Measurements from ENCODE around the gene EXOSC10.
"Not testable (repeated sequence)": the region's sequence is repeated elsewhere in the genome, so short reads cannot be mapped to it uniquely, and the experiment has no call there.

Gene EXOSC10

DNA sequence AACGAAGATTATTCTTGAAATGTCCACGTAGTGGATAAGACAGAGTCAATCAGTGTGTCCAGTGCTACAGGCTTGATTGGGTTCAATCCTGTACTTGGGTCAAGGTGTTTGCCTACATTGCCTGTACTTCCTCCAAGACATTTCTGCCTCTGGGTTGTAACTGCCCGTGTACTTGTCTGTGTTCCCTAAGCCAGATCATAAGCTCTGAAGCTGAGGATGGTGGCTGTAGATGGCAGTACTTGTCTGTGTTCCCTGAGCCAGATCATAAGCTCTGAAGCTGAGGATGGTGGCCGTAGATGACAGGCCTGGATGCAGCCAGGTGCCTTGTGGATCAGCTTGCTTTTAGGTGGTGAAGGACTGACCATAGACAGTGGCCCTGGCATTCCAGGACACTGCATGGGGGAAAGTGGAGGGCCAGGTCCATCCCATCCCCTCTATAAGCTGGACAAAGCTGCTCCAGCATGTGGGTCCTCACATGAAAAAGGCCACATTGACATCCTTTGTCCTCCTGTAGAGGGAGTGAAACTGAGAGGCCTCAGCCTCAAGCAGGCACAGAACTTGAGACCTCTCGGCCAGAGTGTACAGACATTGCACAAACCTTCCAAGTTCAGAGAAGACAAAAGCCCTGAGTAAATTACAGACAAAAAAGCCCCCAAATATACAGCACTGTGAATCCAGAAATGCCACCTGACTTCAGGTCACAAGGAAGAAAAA, 37.9 kb downstream of the EXOSC10 start:
- DNase-seq (ENCODE audit: low spot score) = no peak

DNA sequence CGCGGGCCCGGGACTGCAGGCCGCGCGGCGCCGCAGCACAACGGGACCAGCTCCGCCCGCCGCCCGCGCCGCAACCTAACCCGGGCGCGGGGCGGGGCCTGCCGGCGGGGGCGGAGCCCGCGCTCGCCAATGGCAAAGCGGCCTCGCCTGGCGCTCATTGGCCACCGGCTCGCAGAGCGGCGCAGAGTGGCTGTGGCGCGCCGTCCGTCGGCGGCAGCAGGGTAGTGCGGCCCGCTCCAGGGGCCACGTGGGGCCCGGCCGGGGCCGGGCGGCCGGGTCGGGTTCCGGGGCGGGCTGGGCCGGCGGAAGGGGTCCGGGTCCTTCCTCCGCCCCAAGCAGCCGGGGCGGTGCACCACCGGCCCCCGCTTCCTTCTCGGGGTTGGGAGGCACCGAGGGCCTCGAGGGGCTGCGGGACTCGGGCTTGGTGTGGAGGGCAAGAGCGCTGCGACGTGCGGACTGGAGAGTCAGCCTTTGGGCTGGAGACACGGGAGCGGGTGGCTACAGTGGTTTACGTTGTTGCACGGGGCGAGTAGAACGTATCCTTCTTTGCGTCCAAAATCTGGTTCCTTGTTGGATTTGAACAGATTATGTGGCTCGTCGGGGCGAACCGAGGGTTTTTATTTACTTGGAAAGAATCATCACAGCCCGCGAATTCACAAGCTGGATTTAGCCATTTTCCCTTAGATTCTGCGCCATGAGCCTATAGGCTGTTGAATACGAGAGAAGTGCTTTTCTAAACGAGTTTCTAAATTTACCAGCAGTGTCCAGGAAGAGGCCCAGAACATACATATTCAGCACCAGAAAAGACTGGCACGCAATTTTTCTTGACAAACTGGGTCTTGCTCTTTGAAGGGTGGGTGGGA, 39.5 kb downstream of the EXOSC10 start, which contains the start of gene SRM:
Gene SRM (minus strand): TSS at position 51 of the 863 bp plus-strand sequence. CDS start 75 bp downstream, outside the sequence.
- DNase-seq (ENCODE audit: low spot score) = peak; percentile 98

DNA sequence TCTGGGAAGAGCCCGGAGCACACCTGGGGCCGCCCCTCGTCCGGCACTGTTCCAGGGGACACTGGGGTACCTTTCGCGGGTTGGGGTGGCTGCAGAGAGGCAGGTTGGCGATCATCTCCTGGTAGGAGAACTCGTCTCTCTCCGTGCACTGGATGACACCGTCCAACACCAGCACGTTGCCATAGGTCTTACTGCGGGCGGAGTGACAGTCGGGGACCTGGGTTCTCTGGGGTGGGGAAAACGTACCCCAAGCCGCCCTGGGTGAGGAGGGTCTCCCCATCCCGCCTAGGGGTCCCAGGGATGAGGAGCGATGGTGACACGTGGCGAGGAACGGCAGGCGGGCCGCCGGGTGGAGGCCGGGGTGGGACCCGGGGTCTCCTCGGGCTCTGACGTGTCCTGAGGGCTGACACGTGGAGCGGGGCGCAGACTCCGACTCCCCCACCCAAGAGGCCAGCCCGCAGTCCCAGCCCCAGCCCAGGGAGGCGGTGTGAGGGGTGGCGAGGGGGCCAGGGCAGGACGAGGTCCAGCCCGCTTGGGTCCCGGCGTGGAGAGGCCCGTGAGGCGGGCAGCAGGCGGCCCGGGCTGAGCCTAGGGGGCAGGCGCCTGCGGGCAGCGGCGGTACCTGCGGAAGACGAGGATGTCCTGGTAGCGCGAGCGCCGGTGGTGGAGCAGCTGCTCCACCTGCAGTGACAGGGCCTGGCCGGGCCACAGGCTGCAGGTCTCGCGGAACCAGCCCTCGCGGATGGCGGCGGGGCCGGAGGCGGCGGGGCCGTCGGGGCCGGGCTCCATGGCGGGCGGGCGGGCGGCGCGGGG, 40.3 kb downstream of the EXOSC10 start:
- no peak for DNase-seq (ENCODE audit: low spot score)

DNA sequence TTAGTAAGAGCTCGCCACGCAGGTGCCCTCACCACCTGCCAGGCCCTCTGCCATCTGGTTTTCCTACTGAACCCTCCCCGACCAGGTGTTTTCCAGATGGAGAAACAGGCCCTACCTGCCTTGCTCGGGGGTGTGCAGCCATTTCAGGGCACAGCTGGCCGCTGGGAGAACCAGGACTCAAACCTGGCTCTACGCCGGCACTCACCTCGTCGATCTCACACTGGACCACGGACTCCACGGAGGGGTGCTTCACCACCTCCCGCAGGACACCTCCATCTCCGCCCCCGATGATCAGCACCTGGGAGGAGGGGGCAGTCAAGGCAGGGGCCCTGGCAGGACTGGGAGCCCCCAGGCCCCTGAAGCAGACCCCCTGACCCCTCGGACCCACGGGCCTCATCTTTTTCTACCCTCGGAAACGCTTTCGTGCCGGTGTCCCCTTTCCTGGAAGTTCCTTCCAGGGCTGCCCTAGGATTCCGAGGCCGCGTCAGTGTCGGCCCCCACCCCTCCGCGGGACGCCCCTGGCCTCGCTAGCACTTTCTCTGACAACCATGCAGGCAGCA, 41.0 kb downstream of the EXOSC10 start:
- no peak for DNase-seq (ENCODE audit: low spot score)

DNA sequence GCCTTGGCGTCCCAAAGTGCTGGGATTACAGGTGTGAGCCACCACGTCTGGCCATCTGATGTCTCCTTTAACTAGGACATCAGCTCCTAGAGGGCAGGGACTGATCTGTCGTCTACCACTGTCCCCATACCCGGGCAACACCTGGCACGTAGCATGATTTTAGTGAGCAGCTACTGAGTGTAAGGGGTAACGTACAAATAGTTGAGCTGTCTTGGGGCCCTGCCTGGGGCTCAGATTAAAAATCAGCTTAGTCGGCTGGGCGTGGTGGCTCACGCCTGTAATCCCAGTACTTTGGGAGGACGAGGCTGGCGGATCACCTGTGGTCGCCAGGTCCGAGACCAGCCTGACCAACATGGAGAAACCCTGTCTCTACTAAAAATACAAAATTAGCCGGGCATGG, 41.6 kb downstream of the EXOSC10 start:
- no peak for DNase-seq (ENCODE audit: low spot score)

DNA sequence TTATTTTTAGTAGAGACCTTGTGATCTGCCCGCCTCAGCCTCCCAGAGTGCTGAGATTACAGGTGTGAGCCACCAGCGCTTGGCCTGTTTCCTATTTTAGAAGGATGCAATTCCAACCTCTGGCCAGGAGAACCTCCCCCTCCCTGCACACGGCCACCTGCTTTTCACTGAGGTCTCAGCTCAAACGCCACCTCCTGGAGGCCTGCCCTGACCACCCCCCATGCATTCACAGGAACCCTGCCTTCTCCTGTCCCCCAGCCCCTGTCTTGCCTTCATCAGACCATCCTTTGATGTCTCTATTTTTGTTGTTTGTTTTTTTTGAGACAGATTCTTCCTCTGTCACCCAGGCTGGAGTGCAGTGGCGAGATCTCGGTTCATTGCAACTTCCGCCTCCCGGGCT, 42.2 kb downstream of the EXOSC10 start:
- no peak for DNase-seq (ENCODE audit: low spot score)

DNA sequence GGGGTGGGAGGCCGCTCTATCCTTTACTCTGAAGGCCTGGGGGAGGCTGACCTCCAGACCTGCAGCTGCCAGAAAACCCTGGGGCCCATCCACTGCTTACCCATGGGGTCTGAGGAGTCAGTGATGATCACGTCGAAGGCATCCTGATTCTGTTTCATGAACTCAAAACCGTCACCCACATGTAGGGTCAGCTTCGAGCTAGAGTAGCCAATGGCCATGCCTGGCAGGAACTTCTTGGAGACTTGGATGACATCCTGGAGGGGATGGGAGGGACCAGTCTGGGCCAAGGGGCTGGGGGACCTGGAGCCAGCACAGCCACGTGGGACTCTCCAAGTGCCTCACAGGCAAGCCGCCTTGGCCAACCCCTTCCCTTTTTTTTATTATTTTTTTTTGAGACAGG, 43.2 kb downstream of the EXOSC10 start:
- no peak for DNase-seq (ENCODE audit: low spot score)

DNA sequence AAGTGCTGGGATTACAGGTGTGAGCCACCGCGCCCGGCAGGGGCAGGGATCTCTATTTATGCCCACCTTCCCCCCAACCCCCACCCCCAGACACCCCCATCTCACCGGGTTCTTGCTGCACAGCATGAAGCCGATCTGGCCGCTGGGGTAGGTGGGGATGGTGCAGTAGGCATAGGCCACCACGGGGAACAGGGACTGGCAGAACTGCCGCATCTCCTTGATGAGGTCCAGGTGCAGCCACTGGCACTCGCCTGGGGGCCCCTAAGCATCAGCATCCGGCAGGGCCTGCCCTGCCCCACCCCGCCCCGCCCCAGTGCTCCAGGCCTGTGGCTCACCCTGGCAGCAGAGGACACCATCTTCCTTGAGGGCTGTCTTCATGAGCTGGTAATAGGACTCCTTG, 44.0 kb downstream of the EXOSC10 start:
- no peak for DNase-seq (ENCODE audit: low spot score)

DNA sequence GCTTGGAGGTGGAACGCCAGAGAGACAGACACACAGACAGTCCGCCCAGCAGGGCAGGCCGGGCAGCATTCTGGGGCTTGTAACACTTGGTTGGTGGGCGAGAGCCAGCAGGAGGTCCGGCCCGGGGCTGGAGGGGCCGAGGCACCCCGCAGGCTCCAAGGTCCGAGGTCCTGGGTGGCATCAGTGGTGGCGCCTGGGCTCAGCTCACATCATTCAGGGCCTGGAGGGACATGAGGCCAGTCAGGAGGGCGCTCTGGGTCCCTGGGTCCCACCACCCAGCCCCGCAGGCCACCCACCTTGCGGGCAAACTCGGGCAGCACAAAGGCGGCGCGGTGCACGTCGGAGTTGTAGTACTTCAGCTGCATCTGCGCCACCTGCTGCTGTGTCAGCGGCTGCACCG, 45.0 kb downstream of the EXOSC10 start:
- DNase-seq (ENCODE audit: low spot score) = no peak

DNA sequence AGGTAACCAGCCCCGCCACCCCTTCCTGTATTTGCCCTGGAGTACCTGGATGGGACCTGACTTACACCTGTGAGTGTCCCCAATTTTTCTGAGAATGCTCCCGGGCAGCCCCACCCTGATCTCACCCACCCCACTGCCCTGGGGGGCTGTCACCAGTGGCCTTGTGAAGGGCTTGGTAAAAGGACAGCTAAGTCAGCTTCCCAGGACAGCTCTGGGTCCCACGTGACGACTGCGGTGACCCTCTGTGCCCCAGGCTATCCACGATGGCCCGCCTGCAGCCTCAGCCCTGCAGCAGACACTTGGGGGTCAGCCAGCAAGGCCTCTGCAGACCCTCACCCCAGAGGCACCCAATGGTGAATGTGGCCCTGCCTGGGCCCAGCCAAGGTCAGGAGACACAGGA, 45.5 kb downstream of the EXOSC10 start:
- DNase-seq (ENCODE audit: low spot score) = no peak

DNA sequence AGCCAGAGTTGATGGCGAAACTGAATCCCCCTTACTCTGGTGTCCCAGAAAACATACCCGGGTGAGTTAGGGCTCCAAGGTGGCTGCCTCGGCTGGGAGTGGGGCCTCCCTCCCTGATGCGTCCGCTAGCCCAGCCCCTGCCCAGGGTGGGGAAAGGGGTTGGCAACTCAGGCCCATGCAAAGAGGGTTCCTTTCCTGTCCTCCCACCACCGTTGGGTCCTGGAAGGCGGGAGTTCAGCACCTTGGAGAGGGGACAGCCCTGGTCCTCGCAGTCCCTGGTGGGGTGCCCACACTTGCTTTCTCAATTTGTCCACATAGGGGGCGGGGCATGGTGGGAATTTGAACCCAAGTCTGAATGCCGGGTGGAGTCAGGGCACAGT, 45.9 kb downstream of the EXOSC10 start:
- peak; percentile 55 for DNase-seq (ENCODE audit: low spot score)

DNA sequence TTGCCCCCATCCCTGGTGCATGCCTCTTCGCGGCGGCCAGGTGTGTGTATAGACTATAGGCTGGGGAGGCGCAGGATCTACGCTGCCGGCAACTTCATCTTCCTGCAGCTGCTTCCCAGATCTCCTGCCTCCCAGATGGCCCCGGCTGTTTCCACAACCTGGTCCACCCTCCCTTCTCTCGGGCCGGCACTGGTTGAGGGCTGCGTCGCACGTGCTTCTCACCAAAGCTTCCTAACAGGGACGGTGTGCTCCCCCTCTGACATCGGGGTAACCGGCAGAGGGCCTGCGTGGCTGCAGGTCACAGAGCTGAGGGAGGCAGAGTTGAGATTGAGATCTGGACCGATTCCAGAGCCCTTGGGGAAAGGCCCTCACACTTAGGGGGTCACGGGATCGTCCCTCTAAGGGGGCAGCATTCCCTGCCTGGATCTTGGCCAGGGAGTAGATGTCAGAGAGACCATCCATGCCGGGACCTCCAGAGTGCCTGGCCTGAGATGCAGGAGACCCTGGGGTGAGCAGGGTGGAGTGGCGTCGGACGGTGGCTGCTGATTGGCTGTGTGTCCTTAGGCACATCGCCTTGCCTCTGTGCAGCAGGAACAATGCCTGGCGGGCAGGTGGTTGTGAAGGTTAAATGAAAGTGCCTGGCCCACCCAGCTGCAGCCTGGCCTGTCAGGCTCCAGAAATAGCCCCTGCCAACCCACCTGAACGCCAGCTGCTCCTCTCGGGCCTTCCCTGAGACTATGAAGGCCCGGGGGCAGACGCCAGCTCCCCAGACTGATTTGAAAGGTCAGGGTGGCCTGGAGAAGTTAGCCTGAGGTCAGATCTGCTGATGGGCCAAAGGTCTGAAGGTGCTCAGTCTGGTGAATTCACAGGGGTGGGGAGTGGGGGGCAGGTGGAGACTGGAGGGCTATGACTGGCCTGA, 46.6 kb downstream of the EXOSC10 start:
- no peak for DNase-seq (ENCODE audit: low spot score)

DNA sequence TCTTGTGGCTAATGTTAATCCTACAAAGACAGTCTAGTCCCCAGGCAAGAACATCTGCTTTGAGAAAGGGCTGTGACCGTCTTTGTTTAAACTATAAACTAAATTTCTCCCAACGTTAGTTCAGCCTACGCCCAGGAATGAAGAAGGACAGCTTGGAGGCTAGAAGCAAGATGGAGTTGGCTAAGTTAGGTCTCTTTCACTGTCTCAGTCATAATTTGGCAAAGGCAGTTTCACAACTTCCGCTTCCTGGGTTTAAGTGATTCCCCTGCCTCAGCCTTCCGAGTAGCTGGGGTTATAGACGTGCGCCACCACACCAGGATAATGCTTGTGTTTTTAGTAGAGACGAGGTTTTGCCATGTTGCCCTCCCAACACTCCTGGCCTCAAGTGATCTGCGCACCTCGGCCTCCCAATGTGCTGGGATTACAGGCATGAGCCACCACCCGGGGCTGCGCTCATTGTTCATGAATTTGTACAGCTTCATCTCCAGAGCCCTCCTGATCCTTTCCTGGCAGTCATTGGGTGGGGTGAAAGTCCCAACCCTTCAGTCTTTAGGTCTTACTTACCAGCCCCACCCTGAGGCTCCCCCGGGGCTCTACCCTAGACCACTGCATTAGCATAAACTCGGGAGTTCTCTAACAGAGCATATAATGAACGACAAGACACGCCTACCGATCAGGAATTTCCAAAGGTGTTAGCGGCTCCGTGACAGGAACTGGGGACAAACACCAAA, 47.7 kb downstream of the EXOSC10 start:
- DNase-seq (ENCODE audit: low spot score) = no peak

DNA sequence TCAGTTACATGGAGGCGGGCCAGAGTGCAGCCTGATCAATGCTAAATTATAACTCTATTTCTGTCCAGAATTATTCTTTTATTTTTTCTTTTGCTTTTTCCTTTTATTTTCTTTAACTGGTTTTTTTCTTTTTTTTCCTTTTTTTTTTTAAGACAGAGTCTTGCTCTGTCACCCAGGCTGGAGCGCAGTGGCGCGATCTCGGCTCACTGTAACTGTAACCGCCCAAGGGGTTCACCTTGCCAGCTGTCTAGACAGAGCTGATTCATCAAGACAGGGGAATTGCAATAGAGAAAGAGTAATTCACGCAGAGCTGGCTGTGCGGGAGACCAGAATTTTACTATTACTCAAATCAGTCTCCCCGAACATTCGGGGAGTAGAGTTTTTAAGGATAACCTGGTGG, 48.5 kb downstream of the EXOSC10 start:
- not testable (repeated sequence) for DNase-seq (ENCODE audit: low spot score)

DNA sequence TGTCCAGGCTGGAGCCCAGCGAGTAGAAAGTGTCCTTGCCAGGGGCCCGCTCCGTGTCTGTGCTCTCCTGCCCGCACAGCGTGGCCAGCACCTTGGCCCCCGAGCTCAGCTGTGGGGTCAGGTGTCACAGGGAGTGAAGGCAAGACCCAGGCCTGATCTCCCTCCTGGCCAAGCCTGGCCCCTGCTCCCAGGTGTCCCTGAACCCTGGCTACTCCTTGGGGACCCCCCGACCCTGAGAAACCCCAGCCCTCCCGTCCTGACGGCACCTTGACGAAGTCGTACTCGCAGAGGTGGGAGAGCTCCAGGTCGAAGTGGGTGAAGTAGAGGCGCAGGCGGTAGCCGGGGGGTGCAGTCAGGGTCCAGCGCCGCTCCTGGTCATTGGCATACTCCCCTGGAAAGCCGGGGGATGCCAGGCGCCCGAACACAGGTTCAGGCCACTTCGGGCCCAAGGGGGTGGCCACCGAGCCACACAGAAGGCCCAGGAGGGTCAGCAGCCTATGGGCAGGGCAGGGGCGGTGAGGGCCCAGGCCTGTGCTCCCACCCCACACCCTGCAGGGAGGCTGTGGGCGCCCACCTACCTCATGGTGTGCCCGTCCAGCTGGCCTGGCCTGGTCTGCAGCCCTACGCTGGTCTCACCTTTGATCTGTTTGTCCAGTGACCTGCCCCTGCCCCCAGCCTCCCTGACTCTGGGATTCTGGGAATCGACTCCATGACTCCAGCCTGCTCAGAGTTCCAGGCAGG, 52.9 kb downstream of the EXOSC10 start, which contains the start of gene MASP2:
Gene MASP2 (minus strand): TSS at position 615 of the 741 bp plus-strand sequence. CDS start 32 bp downstream, at position 583.
- DNase-seq (ENCODE audit: low spot score) = no peak

DNA sequence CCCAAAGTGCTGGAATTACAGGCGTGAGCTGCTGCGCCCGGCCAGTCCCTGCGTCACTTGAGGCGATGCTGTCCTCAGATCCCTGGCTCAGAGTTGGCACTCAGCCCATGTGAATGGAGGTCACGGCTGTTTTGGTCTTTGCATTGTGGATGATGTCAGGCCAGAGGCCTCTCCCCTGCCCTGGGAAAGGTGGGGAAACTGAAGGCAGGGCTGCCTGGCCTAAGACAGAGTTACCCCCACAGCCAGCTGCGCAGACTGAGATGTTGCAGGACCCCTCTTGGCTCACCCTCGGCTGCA, 53.5 kb downstream of the EXOSC10 start:
- no peak for DNase-seq (ENCODE audit: low spot score)

DNA sequence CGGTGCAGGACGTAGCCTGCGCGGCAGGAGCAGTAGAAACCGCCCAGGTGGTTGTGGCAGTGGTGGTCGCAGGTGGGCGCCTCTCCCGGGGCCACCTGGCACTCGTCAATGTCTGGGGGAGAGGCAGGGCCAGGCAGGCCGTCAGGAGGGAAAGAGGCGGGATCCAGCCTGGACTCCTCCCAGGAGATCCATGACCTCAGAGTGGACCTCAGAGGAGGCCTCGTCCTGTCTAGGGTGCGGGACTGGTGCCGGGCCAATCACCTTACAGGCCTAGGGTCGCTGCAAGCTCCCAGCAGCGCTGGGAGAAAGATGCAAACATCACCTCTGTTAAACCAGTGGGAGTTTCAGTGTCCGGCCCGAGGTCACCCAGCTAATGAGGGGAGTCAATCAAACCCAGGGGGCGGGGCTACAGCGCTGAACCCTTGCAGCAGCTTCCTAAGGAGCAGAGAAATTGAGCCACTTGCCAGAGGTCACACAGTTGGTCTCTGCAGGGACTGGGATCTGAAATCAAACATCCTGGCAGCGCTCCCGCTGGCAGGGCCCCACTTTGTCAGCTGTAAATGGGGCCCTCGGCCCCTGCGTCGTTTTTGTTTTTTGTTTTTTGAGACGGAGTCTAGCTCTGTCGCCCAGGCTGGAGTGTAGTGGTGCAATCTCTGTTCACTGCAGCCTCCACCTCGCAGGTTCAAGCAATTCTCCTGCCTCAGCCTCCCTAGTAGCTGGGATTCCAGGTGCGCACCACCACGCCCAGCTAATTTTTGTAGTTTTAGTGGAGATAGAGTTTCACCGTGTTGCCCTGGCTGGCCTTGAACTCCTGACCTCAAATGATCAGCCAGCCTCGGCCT, 54.0 kb downstream of the EXOSC10 start:
- DNase-seq (ENCODE audit: low spot score) = no peak

DNA sequence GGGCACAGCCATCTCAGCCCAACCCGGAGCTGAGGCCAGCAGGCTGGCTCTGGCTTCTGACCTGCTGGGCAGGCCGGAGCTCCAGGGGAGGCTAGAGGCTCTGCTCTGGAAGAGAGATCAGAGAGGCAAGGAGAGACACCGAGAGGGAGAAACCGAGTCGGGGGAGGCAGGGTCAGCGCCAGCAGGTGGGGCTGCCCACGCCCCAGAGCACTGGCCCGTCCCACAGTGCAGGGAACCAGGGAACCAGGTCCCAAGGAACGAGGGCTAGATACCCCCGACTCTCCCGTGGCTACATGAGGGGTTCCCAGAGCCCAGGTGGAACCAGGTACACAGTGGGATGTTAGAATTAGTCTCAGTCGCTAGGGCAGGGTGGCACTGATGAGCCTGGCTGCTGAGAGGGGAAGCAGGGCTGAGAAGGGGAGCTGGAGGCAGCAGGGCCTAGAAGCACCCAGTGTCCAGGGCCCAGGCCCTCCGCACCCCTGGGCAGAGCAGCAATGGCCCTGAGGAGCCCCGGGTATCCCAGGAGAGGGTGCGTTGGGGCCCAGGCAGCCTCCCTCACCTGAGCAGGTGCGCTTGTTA, 54.7 kb downstream of the EXOSC10 start:
- DNase-seq (ENCODE audit: low spot score) = no peak
